Measurements from ENCODE around the gene GALNT15. TPM values are rescaled to one million over a fixed set of nuclear protein-coding genes. Genes with fewer than 3 reads are reported as not detected.

Gene GALNT15
- total RNA-seq, 4 donors from 2014 or later, result 75.3 to 133 (median 84.5) TPM

- 87 to 88% methylated on average over 4 of the region's 4 CpGs for WGBS, 2 donors
- DNase-seq (ENCODE audit: low spot score in 2 of 2), result no peak
- no peak for TF ChIP-seq POLR2A (IDR thresholded peaks at IDR 0.05)
- TF ChIP-seq, protein P1, sequence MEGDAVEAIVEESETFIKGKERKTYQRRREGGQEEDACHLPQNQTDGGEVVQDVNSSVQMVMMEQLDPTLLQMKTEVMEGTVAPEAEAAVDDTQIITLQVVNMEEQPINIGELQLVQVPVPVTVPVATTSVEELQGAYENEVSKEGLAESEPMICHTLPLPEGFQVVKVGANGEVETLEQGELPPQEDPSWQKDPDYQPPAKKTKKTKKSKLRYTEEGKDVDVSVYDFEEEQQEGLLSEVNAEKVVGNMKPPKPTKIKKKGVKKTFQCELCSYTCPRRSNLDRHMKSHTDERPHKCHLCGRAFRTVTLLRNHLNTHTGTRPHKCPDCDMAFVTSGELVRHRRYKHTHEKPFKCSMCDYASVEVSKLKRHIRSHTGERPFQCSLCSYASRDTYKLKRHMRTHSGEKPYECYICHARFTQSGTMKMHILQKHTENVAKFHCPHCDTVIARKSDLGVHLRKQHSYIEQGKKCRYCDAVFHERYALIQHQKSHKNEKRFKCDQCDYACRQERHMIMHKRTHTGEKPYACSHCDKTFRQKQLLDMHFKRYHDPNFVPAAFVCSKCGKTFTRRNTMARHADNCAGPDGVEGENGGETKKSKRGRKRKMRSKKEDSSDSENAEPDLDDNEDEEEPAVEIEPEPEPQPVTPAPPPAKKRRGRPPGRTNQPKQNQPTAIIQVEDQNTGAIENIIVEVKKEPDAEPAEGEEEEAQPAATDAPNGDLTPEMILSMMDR (IDR thresholded peaks at IDR 0.05), result no peak
- intact Hi-C loops (cut with DNase I; ENCODE audit: low total_unique reads), result no loop called here
- H3K4me3 ChIP-seq (ENCODE audit: low read depth, poor library complexity, severe bottlenecking), result no peak overlapping the region
Observed at GRCh38 chr3:16262174-16262573, 87.7 kb downstream of the GALNT15 start.

DNA sequence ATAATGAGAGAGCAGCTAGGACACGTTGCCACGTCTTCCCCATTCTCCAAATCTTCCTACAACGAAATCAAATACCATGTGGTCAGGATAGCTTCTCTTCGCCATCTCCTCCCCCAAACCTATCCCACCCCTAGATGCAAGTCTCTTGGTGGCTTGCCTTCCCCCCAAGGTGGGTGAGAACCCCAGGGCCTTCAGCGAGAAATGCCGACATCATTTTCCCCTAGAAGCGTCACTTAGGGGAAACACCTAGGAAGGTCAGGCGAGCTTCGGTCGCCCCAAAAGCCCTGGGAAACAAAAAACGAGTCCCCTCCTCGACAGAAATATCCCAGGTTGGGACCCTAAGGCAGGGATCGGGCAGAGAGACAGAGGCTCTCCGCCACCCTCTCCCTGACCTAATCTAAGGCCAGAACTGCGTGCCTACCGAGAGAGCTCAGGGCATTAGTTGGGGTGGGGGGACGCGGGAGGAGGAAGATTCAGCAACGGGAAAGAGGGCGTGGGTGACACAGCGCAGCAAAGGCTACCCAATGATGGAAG is 89.8 kb downstream of the GALNT15 start:
- H3K4me3 ChIP-seq (ENCODE audit: low read depth, poor library complexity, severe bottlenecking), result peak overlapping the region; percentile 87
- intact Hi-C loops (cut with DNase I; ENCODE audit: low total_unique reads), result no loop called here
- WGBS, 2 donors, result 0 to 1% methylated on average over 21 of the region's 21 CpGs
- TF ChIP-seq, protein P1 (IDR thresholded peaks at IDR 0.05), result no peak
- TF ChIP-seq POLR2A (IDR thresholded peaks at IDR 0.05), result no peak
- DNase-seq (ENCODE audit: low spot score in 2 of 2), result no peak

- TF ChIP-seq, protein P1 (IDR thresholded peaks at IDR 0.05), result no peak
- TF ChIP-seq POLR2A (IDR thresholded peaks at IDR 0.05), result no peak
- intact Hi-C loops (cut with DNase I; ENCODE audit: low total_unique reads), result no loop called here
- H3K4me3 ChIP-seq (ENCODE audit: low read depth, poor library complexity, severe bottlenecking), result peak within 1 kb of the TSS; percentile 87
- peak; percentile 100 for DNase-seq (ENCODE audit: low spot score in 2 of 2)
- 0% methylated on average over 35 to 41 of the region's 61 CpGs for WGBS, 2 donors
Observed at GRCh38 chr3:16264708-16265454, 90.4 kb downstream of the GALNT15 start, which contains the start of the genes DPH3 and OXNAD1. TSS of gene DPH3 (minus strand) at chr3:16264943. CDS start at chr3:16264876, 67 bp downstream. TSS of gene OXNAD1 (plus strand) at chr3:16265212. CDS start at chr3:16270953, 5,741 bp downstream.

DNA sequence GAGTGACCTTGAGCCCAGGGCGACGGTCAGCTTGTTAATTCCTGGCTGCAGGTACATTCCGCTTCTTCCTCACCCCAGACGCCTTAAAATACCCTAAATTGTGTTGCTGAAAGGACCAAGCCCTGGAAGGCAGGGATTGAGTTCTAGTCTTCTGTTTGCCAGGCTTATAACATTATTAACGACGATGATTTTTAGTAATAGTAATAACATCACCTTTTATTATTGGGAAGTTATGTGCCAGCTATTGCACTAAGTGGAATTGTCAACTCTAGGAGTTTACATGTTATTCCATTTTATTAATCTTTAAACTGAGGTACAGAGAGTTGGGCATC is 90.9 kb downstream of the GALNT15 start:
- H3K4me3 ChIP-seq (ENCODE audit: low read depth, poor library complexity, severe bottlenecking), result peak overlapping the region; percentile 87
- WGBS, 2 donors, result 0% methylated on average over 6 of the region's 6 CpGs
- intact Hi-C loops (cut with DNase I; ENCODE audit: low total_unique reads), result no loop called here
- DNase-seq (ENCODE audit: low spot score in 2 of 2), result no peak
- no peak for TF ChIP-seq POLR2A (IDR thresholded peaks at IDR 0.05)
- TF ChIP-seq, protein P1 (IDR thresholded peaks at IDR 0.05), result no peak

DNA sequence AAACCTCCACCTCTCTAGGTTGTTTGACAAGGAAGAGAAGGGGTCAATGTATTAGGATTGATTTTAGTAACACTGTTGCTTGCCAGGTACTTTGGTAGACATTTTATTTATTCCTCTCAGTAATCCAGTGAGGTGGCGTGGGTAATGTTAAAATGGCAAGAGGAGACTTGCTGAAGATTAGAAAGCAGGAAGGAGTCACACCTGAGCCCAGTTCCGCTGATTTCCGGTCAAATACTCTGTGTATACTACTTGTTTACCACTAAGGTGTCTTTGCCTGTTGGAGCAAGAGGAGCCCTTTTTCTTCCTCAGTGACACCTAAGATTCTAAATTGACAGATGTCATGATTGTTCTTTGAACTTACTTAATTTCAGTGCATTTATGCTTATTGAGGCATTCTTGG is 92.2 kb downstream of the GALNT15 start:
- DNase-seq (ENCODE audit: low spot score in 2 of 2), result no peak
- intact Hi-C loops (cut with DNase I; ENCODE audit: low total_unique reads), result no loop called here
- no peak overlapping the region for H3K4me3 ChIP-seq (ENCODE audit: low read depth, poor library complexity, severe bottlenecking)
- 57 to 58% methylated on average over 3 of the region's 3 CpGs for WGBS, 2 donors
- no peak for TF ChIP-seq POLR2A (IDR thresholded peaks at IDR 0.05)
- TF ChIP-seq, protein P1 (IDR thresholded peaks at IDR 0.05), result no peak
